ENCODE data around the gene SH3RF3. TPM values are rescaled to one million over a fixed set of nuclear protein-coding genes. Genes with fewer than 3 reads are reported as not detected.

SH3RF3 gene
- total RNA-seq, 1 donor from 2014 or later, result 7.9 TPM

DNA sequence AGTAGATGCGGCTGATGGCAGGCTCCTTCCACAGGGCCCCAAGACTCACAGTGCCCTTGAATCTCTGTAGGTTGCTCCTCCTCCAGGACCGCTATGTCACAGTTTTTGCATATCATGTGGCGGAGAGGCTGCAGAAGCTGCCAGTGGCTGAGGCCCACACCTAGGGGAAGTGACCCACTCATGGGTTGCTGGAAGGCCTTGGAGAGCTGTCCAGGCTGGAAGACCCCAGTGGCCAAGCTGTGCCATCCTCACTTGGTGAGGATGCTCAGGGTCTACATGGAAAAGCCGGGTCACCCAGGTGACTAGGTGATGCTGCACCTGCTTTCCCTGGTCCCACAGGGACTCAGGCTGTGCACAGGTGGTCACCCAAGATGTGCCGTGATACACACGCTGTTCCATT lies 394.1 kb downstream of the SH3RF3 start:
- intact Hi-C loops (cut with micrococcal nuclease), result no loop called here
- no peaks in the 10 kb centered on the region for H3K36me3 ChIP-seq
- H3K9me3 ChIP-seq (replicated peaks), result no peaks in the 10 kb centered on the region
- TF ChIP-seq, protein P1, sequence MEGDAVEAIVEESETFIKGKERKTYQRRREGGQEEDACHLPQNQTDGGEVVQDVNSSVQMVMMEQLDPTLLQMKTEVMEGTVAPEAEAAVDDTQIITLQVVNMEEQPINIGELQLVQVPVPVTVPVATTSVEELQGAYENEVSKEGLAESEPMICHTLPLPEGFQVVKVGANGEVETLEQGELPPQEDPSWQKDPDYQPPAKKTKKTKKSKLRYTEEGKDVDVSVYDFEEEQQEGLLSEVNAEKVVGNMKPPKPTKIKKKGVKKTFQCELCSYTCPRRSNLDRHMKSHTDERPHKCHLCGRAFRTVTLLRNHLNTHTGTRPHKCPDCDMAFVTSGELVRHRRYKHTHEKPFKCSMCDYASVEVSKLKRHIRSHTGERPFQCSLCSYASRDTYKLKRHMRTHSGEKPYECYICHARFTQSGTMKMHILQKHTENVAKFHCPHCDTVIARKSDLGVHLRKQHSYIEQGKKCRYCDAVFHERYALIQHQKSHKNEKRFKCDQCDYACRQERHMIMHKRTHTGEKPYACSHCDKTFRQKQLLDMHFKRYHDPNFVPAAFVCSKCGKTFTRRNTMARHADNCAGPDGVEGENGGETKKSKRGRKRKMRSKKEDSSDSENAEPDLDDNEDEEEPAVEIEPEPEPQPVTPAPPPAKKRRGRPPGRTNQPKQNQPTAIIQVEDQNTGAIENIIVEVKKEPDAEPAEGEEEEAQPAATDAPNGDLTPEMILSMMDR (IDR thresholded peaks at IDR 0.05; ENCODE audit: borderline replicate concordance), result no peak
- H3K4me1 ChIP-seq, result no peaks in the 10 kb centered on the region
- peaks cover 16% of the 10 kb centered on the region for H3K27me3 ChIP-seq (ENCODE audit: low read depth)
- DNase-seq, result no peak
- H3K27ac ChIP-seq (replicated peaks), result no peak overlapping the region
- no peak overlapping the region for H3K4me3 ChIP-seq

DNA sequence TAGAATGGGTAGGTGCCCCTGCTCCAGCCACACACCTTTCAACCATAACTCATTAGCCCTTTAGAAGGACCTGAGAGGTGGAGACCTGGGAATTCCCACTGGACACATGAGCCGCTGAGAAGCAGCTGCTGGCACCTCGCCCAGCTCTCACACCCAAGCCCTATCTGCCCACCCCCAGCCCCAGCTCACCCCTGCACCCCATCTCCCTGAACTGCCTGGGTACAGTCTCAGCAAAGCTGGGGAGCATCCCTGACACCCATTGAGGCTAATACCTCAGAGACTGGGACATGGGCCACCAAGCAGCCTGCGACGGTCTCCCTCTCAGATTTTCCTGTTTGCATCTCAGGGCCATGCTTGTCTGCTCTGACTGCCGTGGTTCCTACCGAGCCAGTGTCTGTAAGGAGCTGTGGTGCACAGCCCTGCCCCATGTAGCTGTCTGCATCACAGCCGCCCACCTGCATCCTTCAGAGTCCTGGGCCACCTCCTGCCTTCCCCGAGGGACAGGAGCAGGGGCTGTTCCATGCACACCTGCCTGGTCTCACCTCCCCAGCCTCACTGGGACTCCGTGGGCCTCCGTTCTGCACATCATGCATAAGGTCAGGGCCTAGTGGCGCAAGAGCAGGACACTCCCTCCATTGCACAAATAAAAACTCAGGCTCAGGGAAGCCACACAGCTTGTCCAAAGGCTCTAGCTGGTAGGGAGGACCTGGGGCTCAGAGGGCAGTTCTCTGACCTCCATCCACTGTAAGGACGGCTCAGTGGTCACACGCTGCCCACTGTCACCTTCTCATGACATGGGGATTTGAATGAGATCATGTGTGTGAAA lies 394.7 kb downstream of the SH3RF3 start:
- Histone ChIP-seq H3K27ac (replicated peaks) (no peak overlapping the region), H3K27me3 (ENCODE audit: low read depth) (peaks cover 16% of the 10 kb centered on the region), H3K9me3 (replicated peaks) (no peaks in the 10 kb centered on the region), H3K36me3 (no peaks in the 10 kb centered on the region), H3K4me3 (no peak overlapping the region), H3K4me1 (no peaks in the 10 kb centered on the region)
- no peak for DNase-seq
- TF ChIP-seq, protein P1 (IDR thresholded peaks at IDR 0.05; ENCODE audit: borderline replicate concordance), result no peak
- intact Hi-C loops (cut with micrococcal nuclease), result no loop called here

DNA sequence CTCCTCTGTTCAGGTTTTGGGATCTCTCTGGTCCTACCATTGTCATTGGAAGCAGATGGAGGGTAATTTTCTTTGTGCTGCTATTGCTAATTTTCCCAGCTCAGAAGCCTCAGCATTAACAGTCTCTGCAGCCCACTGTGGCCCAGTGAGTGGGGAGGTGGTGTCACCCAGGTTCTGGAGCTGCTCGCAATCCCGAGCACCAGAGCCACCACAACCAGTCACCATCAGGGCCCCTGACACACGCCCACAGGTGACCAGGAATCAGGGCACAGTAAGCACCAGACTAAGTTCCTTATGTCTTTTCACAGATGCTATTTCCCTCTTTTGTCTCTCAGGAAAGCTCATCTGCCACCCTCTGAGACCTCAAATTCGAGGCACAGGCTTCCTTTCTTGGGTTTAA lies 396.8 kb downstream of the SH3RF3 start:
- H3K9me3 ChIP-seq (replicated peaks), result no peaks in the 10 kb centered on the region
- H3K36me3 ChIP-seq, result no peaks in the 10 kb centered on the region
- TF ChIP-seq, protein P1 (IDR thresholded peaks at IDR 0.05; ENCODE audit: borderline replicate concordance), result no peak
- H3K4me1 ChIP-seq, result peaks cover 15% of the 10 kb centered on the region
- intact Hi-C loops (cut with micrococcal nuclease), result no loop called here
- no peak overlapping the region for H3K27ac ChIP-seq (replicated peaks)
- no peak for DNase-seq
- H3K27me3 ChIP-seq (ENCODE audit: low read depth), result peaks cover 16% of the 10 kb centered on the region
- no peak overlapping the region for H3K4me3 ChIP-seq

DNA sequence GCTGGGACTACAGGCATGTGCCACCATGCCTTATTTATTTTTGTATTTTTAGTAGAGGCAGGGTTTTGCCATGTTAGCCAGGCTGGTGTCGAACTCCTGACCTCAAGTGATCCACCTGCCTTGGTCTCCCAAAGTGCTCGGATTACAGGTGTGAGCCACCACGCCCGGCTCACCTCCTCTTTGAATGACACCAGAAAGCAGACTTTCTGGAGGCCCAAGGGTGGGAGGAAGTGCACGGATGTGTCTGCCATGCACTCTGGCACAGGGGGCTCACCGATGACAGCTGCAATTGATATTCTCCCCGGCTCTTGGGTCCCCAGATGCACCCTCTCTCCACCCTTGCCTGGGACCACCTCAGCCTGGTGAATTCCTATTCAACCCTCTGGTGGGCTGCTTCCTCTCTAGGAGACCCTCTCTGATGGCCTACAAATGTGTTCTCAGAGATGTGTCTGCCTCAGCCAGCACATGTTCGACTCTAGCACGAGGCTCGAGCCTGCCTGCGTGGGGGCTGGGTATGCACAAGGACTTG lies 397.5 kb downstream of the SH3RF3 start:
- Histone ChIP-seq H3K9me3 (replicated peaks) (no peaks in the 10 kb centered on the region), H3K4me1 (peaks cover 22% of the 10 kb centered on the region), H3K36me3 (no peaks in the 10 kb centered on the region), H3K27ac (replicated peaks) (no peak overlapping the region), H3K4me3 (no peak overlapping the region), H3K27me3 (ENCODE audit: low read depth) (peaks cover 14% of the 10 kb centered on the region)
- TF ChIP-seq, protein P1 (IDR thresholded peaks at IDR 0.05; ENCODE audit: borderline replicate concordance), result no peak
- intact Hi-C loops (cut with micrococcal nuclease), result no loop called here
- DNase-seq, result no peak

DNA sequence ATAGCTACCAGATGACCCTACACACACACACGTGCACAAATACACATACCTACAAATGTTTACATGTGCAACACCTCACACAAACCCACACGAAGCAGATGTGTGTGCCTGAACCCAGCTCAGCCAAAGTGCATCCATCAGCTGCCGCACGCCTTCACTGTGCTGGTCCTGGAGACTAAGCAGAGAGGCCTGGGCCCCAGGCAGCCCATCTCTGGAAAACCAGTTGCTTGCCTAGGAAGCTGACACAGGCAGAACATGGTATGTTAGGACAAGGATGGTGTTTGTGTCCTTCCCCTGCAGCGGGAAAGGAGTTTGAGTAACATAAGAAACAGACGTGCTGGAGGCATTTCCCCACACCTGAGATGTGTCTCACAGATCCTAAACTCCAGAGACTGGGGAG lies 398.1 kb downstream of the SH3RF3 start:
- Histone ChIP-seq H3K4me1 (peaks cover 22% of the 10 kb centered on the region), H3K36me3 (no peaks in the 10 kb centered on the region), H3K4me3 (no peak overlapping the region), H3K9me3 (replicated peaks) (no peaks in the 10 kb centered on the region), H3K27me3 (ENCODE audit: low read depth) (peaks cover 10% of the 10 kb centered on the region), H3K27ac (replicated peaks) (no peak overlapping the region)
- no peak for DNase-seq
- TF ChIP-seq, protein P1 (IDR thresholded peaks at IDR 0.05; ENCODE audit: borderline replicate concordance), result no peak
- intact Hi-C loops (cut with micrococcal nuclease), result no loop called here

Data from left ventricle myocardium inferior (tissue), 1 donor.